Astrocyte (in vitro differentiated cells and primary cell): ENCODE results near the gene ACOT13. TPM values are rescaled to one million over a fixed set of nuclear protein-coding genes. Genes with fewer than 3 reads are reported as not detected.

ENCODE experiments used
- DNase-seq: peaks from one replicate; pipeline ENCODE4 v3.0.0-alpha.2; 2010; ENCODE audit warnings: low read depth
- FAIRE-seq: peaks from 2 replicates; lab custom pipeline; 2011; peaks lifted over from hg19 to GRCh38; lab: Jason Lieb, UNC
- H2AFZ ChIP-seq: 2 replicates; pipeline ENCODE4 v1.6.0; 2012; ENCODE audit warnings: low read depth, low read length, inconsistent platforms
- H3K27ac ChIP-seq: 2 replicates; pipeline ENCODE4 v1.5.1; 2011; ENCODE audit warnings: low read depth, low read length, inconsistent platforms
- H3K27me3 ChIP-seq: 2 replicates; pipeline ENCODE4 v1.6.0; 2011; ENCODE audit warnings: low read length, inconsistent platforms; ENCODE audit not compliant: insufficient read depth
- H3K36me3 ChIP-seq: 2 replicates; pipeline ENCODE4 v1.5.1; 2011; ENCODE audit warnings: low read length, inconsistent platforms; ENCODE audit not compliant: insufficient read depth
- H3K4me1 ChIP-seq: 2 replicates; pipeline ENCODE4 v1.5.1; 2011; ENCODE audit warnings: low read length, inconsistent platforms; ENCODE audit not compliant: insufficient read depth
- H3K4me2 ChIP-seq: 2 replicates; pipeline ENCODE4 v1.6.0; 2012; ENCODE audit warnings: low read length, inconsistent platforms
- H3K4me3 ChIP-seq: 2 replicates; pipeline ENCODE4 v1.5.1; 2011; ENCODE audit warnings: low read depth, mild to moderate bottlenecking, low read length, inconsistent platforms; ENCODE audit not compliant: insufficient read depth
- H3K79me2 ChIP-seq: 2 replicates; pipeline ENCODE4 v1.6.0; 2012; ENCODE audit warnings: mild to moderate bottlenecking, low read length, inconsistent platforms; ENCODE audit not compliant: insufficient read depth
- H3K9ac ChIP-seq: 2 replicates; pipeline ENCODE4 v1.6.0; 2012; ENCODE audit warnings: mild to moderate bottlenecking, low read length, inconsistent platforms
- H3K9me3 ChIP-seq: 2 replicates; pipeline ENCODE4 v1.5.1; 2012; ENCODE audit warnings: low read depth, mild to moderate bottlenecking, low read length, inconsistent platforms; ENCODE audit not compliant: insufficient read depth
- H4K20me1 ChIP-seq: 2 replicates; pipeline ENCODE4 v1.6.0; 2012; ENCODE audit warnings: low read length, inconsistent platforms; ENCODE audit not compliant: insufficient read depth
- H3K27ac Mint-ChIP-seq: one replicate; pipeline ENCODE4 v1.8.0; 2021; ENCODE audit warnings: mild to moderate bottlenecking, mixed read lengths; ENCODE audit not compliant: unreplicated experiment
- H3K27me3 Mint-ChIP-seq: one replicate; pipeline ENCODE4 v1.8.0; 2021; ENCODE audit warnings: low read depth, mixed read lengths; ENCODE audit not compliant: unreplicated experiment
- H3K36me3 Mint-ChIP-seq: one replicate; pipeline ENCODE4 v1.8.0; 2021; ENCODE audit warnings: low read depth, mixed read lengths; ENCODE audit not compliant: unreplicated experiment
- H3K4me1 Mint-ChIP-seq: one replicate; pipeline ENCODE4 v1.8.0; 2021; ENCODE audit warnings: low read depth, mixed read lengths; ENCODE audit not compliant: unreplicated experiment
- H3K4me3 Mint-ChIP-seq: one replicate; pipeline ENCODE4 v1.8.0; 2021; ENCODE audit warnings: mild to moderate bottlenecking, moderate library complexity, mixed read lengths; ENCODE audit not compliant: unreplicated experiment
- H3K9me3 Mint-ChIP-seq: one replicate; pipeline ENCODE4 v1.8.0; 2021; ENCODE audit warnings: mild to moderate bottlenecking, mixed read lengths; ENCODE audit not compliant: unreplicated experiment
- CTCF ChIP-seq: IDR thresholded peaks from 2 replicates; pipeline ENCODE4 v1.5.1; 2011; ENCODE audit warnings: low read depth, mild to moderate bottlenecking, inconsistent platforms, low read length, moderate library complexity; ENCODE audit not compliant: insufficient read depth
- EZH2 ChIP-seq: IDR thresholded peaks from 2 replicates; pipeline ENCODE4 v1.6.1; 2012; ENCODE audit warnings: mild to moderate bottlenecking, low read length, inconsistent platforms; ENCODE audit not compliant: insufficient read depth
- total RNA-seq: library from RNA; stranded (reverse); gene quantifications from 2 replicates; pipeline ENCODE4 v1.2.1, GENCODE V29; 2021

Gene ACOT13
- total RNA-seq, 1 donor from 2014 or later = 35.9 TPM

DNA sequence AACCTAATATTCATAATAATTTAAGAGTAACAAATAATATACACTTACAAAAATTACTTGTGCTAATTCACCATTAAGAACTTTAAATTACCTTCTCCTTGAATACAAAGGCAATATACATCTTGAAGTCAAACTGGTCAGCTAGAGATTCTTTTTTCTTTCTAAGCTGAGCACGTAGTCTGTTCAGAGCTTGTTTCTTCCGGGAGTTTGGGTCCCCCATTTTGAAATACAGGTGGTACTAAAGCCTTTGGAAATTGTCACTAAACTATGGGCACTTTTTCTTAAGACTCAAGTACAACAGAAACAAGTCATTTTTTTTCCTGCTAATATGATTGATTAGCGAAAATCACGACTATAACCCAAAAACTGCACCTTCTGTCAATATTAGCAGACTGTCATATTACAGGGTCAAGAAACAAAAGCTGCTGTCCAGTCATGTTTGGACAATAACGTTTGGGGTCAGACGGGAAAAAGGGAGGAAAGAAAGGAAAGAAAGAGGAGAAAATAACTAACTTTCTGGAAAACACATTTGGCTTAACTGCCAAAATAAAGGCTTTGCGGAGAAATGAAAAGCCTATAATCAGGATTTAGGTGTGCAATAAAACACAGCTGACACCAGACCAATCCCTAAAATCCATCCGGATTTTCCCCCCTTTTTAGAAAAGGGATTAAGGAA is 51.7 kb downstream of the ACOT13 start:
- no peaks in the 10 kb centered on the region for H3K27me3 Mint-ChIP-seq
- peaks cover 5% of the 10 kb centered on the region for H3K4me1 ChIP-seq
- H3K27ac ChIP-seq = peak overlapping the region; percentile 100
- DNase-seq (no peak), FAIRE-seq (no peak)
- H2AFZ ChIP-seq = no peak overlapping the region
- peak overlapping the region; percentile 98 for H3K4me3 ChIP-seq
- H3K4me3 Mint-ChIP-seq = peak overlapping the region; percentile 90
- H3K27me3 ChIP-seq = no peaks in the 10 kb centered on the region
- H3K9ac ChIP-seq = peak overlapping the region; percentile 100
- H3K4me1 Mint-ChIP-seq = peaks cover 17% of the 10 kb centered on the region
- H3K79me2 ChIP-seq = peaks cover 71% of the 10 kb centered on the region
- H3K36me3 Mint-ChIP-seq = peaks cover 17% of the 10 kb centered on the region
- peaks cover 61% of the 10 kb centered on the region for H4K20me1 ChIP-seq
- peak overlapping the region; percentile 98 for H3K27ac Mint-ChIP-seq
- H3K4me2 ChIP-seq = peak overlapping the region; percentile 94
- peaks cover 28% of the 10 kb centered on the region for H3K36me3 ChIP-seq
- no peak for TF ChIP-seq CTCF
- TF ChIP-seq EZH2 = no peak
- no peaks in the 10 kb centered on the region for H3K9me3 Mint-ChIP-seq
- H3K9me3 ChIP-seq = no peaks in the 10 kb centered on the region

- Mint-ChIP-seq H3K27me3 (no peaks in the 10 kb centered on the region), H3K36me3 (peaks cover 17% of the 10 kb centered on the region), H3K27ac (peak within 1 kb of the TSS; percentile 98), H3K4me3 (peak within 1 kb of the TSS; percentile 90), H3K9me3 (no peaks in the 10 kb centered on the region), H3K4me1 (peaks cover 11% of the 10 kb centered on the region)
- Histone ChIP-seq H3K79me2 (peaks cover 63% of the 10 kb centered on the region), H3K36me3 (peaks cover 20% of the 10 kb centered on the region), H3K4me1 (peaks cover 5% of the 10 kb centered on the region), H3K27me3 (no peaks in the 10 kb centered on the region), H3K9ac (peak within 1 kb of the TSS; percentile 100), H3K9me3 (no peaks in the 10 kb centered on the region), H3K4me2 (peak within 1 kb of the TSS; percentile 94), H3K4me3 (peak within 1 kb of the TSS; percentile 98), H2AFZ (no peak within 1 kb of the TSS), H3K27ac (peak within 1 kb of the TSS; percentile 100), H4K20me1 (peaks cover 53% of the 10 kb centered on the region)
- DNase-seq (peak; percentile 22), FAIRE-seq (no peak)
- TF ChIP-seq EZH2 = no peak
- TF ChIP-seq CTCF = no peak
Measured at GRCh38 chr6:24719125-24719971, 52.5 kb downstream of the ACOT13 start, which contains the start of gene C6orf62. Gene C6orf62 (minus strand): TSS chr6:24719154. CDS start chr6:24718668, 486 bp downstream.
